HFFc6 (cell line): ENCODE data around the gene CTNNA2. TPM values are rescaled to one million over a fixed set of nuclear protein-coding genes. Genes with fewer than 3 reads are reported as not detected.

Experiments used
- DNase-seq: peaks from one replicate; pipeline ENCODE4 v3.0.0-alpha.2; 2018
- H3K27ac Mint-ChIP-seq: 2 replicates; pipeline ENCODE4 v1.8.0; 2020; ENCODE audit warnings: mild to moderate bottlenecking, mixed read lengths
- H3K27me3 Mint-ChIP-seq: 2 replicates; pipeline ENCODE4 v1.8.0; 2021; ENCODE audit warnings: mild to moderate bottlenecking, moderate library complexity, mixed read lengths; ENCODE audit not compliant: insufficient read depth
- H3K36me3 Mint-ChIP-seq: 2 replicates; pipeline ENCODE4 v1.8.0; 2021; ENCODE audit warnings: low read depth, mixed read lengths
- H3K4me1 Mint-ChIP-seq: 2 replicates; pipeline ENCODE4 v1.8.0; 2020; ENCODE audit warnings: low read depth, mixed read lengths
- H3K4me3 Mint-ChIP-seq: 2 replicates; pipeline ENCODE4 v1.8.0; 2020; ENCODE audit warnings: mild to moderate bottlenecking, moderate library complexity, mixed read lengths
- H3K9me3 Mint-ChIP-seq: 2 replicates; pipeline ENCODE4 v1.8.0; 2020; ENCODE audit warnings: mild to moderate bottlenecking, mixed read lengths
- CTCF ChIP-seq: fragments of 200-600 bp; sonication (generic); IDR thresholded peaks from 2 replicates; pipeline ENCODE4 v1.5.0; 2021; ENCODE audit warnings: antibody characterized with exemption, mild to moderate bottlenecking
- total RNA-seq, 6 experiments: library from RNA; stranded (reverse); fragmentation: NEBNext Ultra II Directional; extraction: Animal tissue kit (Norgen Biotek cat#: 25700); gene quantifications; 2 replicates in 1 of 6; 3 replicates in 5 of 6; pipeline ENCODE4 v1.2.3, GENCODE V29; 2021

The CTNNA2 gene
- total RNA-seq, 6 experiments from 2014 or later, result not detected

- H3K4me1 Mint-ChIP-seq, result no peaks in the 10 kb centered on the region
- no peaks in the 10 kb centered on the region for H3K9me3 Mint-ChIP-seq
- H3K36me3 Mint-ChIP-seq, result no peaks in the 10 kb centered on the region
- DNase-seq, result no peak
- no peak overlapping the region for H3K27ac Mint-ChIP-seq
- H3K4me3 Mint-ChIP-seq, result no peak overlapping the region
- peaks cover 2% of the 10 kb centered on the region for H3K27me3 Mint-ChIP-seq
- TF ChIP-seq CTCF, result no peak
Observed at GRCh38 chr2:79820281-79820680, 307.4 kb downstream of the CTNNA2 start.

DNA sequence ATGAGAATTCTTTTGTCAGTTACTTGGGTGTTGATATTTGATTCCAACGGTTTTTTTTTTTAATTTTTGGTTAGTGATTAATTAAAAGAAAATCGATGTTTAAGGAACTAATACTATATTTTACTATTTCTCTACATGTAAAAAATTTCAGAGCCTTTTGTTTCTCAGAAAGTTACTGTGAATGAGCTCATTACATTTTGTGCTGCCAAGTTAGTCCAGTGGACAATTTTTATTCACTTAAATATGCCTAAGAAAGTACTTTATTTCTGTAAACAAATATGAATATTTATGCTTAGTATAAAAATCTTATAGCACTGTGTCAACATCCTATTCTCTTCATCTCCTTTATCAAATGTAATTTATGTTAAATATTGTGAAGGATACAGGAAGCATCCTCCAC, 309.3 kb downstream of the CTNNA2 start:
- H3K4me3 Mint-ChIP-seq, result no peak overlapping the region
- no peak overlapping the region for H3K27ac Mint-ChIP-seq
- H3K27me3 Mint-ChIP-seq, result peaks cover 2% of the 10 kb centered on the region
- TF ChIP-seq CTCF, result no peak
- DNase-seq, result no peak
- no peaks in the 10 kb centered on the region for H3K4me1 Mint-ChIP-seq
- H3K36me3 Mint-ChIP-seq, result no peaks in the 10 kb centered on the region
- no peaks in the 10 kb centered on the region for H3K9me3 Mint-ChIP-seq

GRCh38 chr2:79824086-79824786, 311.4 kb downstream of the CTNNA2 start:
- no peak overlapping the region for H3K4me3 Mint-ChIP-seq
- TF ChIP-seq CTCF, result no peak
- no peak for DNase-seq
- no peaks in the 10 kb centered on the region for H3K4me1 Mint-ChIP-seq
- H3K9me3 Mint-ChIP-seq, result no peaks in the 10 kb centered on the region
- H3K27me3 Mint-ChIP-seq, result peaks cover 2% of the 10 kb centered on the region
- no peak overlapping the region for H3K27ac Mint-ChIP-seq
- no peaks in the 10 kb centered on the region for H3K36me3 Mint-ChIP-seq

- no peak overlapping the region for H3K27ac Mint-ChIP-seq
- H3K36me3 Mint-ChIP-seq, result no peaks in the 10 kb centered on the region
- DNase-seq, result no peak
- no peaks in the 10 kb centered on the region for H3K9me3 Mint-ChIP-seq
- no peak overlapping the region for H3K4me3 Mint-ChIP-seq
- peaks cover 2% of the 10 kb centered on the region for H3K27me3 Mint-ChIP-seq
- H3K4me1 Mint-ChIP-seq, result no peaks in the 10 kb centered on the region
- TF ChIP-seq CTCF, result no peak
Observed at GRCh38 chr2:79827881-79828280, 315.0 kb downstream of the CTNNA2 start.

GRCh38 chr2:79830501-79830900, 317.6 kb downstream of the CTNNA2 start:
- no peak for DNase-seq
- no peak for TF ChIP-seq CTCF
- Mint-ChIP-seq H3K4me1 (no peaks in the 10 kb centered on the region), H3K36me3 (no peaks in the 10 kb centered on the region), H3K27ac (no peak overlapping the region), H3K9me3 (no peaks in the 10 kb centered on the region), H3K27me3 (no peaks in the 10 kb centered on the region), H3K4me3 (no peak overlapping the region)
